Liver (tissue), 3 donors: ENCODE measurements around the gene RPL21.

Source experiments
- CTCF ChIP-seq: fragments of 150-350 bp; IDR thresholded peaks from 2 replicates; pipeline ENCODE4 v1.5.1; 2017; ENCODE audit warnings: improper control_type of control experiment, low read depth, low read length; ENCODE audit not compliant: missing input control
- FOXA1 ChIP-seq: IDR thresholded peaks from 2 replicates; pipeline ENCODE4 v1.6.1; 2016; ENCODE audit warnings: antibody characterized with exemption
- RAD21 ChIP-seq, 2 donors: IDR thresholded peaks; 2 replicates each; pipeline ENCODE4 v1.6.1; 2016; ENCODE audit warnings: antibody characterized with exemption in 2 of 2, mild to moderate bottlenecking in 2 of 2
- SP1 ChIP-seq: IDR thresholded peaks from 2 replicates; pipeline ENCODE4 v1.6.1; 2018; ENCODE audit warnings: antibody characterized with exemption, mild to moderate bottlenecking
- TF ChIP-seq, protein P1 (sequence below): IDR thresholded peaks from 2 replicates; pipeline ENCODE4 v1.6.1; 2016; ENCODE audit warnings: antibody characterized with exemption
- donor health status: healthy.
- donor health status: healthy.

DNA sequence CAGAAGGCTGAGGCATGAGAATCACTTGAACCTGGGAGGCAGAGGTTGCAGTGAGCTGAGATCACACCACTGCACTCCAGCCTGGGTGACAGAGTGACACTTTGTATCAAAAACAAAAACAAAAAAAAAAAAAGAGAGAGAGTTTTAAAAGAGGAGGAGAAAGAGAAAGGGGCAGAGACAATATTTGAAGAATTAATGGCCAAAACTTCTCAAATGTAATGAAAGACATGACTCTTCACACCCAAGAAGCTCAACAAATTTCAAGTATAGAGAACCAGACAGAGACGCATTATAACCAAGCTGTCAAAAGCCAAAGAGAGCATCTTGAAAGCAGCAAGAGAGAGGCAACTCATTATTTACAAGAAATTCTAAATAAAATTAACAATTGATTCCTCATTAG, 42.8 kb upstream of the RPL21 start:
- no peak for TF ChIP-seq FOXA1
- no peak for TF ChIP-seq SP1
- TF ChIP-seq CTCF = no peak
- TF ChIP-seq, protein P1, sequence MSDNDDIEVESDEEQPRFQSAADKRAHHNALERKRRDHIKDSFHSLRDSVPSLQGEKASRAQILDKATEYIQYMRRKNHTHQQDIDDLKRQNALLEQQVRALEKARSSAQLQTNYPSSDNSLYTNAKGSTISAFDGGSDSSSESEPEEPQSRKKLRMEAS = no peak
- no peak for TF ChIP-seq RAD21 (IDR thresholded peaks at IDR 0.05)
